H9 (cell line): Measurements from ENCODE around the gene OSBPL10. TPM values are rescaled to one million over a fixed set of nuclear protein-coding genes. Genes with fewer than 3 reads are reported as not detected.
A peak's percentile ranks its signal among the peaks of the same experiment; 100 is the strongest.

Experiments used
- DNase-seq: peaks from one replicate; pipeline ENCODE4 v3.0.0-alpha.2; 2017
- H2AFZ ChIP-seq: one replicate; pipeline ENCODE4 v1.6.1; 2013; ENCODE audit warnings: mild to moderate bottlenecking, low read length, control low read depth, moderate library complexity
- H2AK5ac ChIP-seq: 2 replicates; pipeline ENCODE4 v1.6.1; 2013; ENCODE audit warnings: low read length, control low read depth, mixed read lengths; ENCODE audit not compliant: insufficient read length
- H2BK120ac ChIP-seq: one replicate; pipeline ENCODE4 v1.6.1; 2013; ENCODE audit warnings: low read depth, mild to moderate bottlenecking, low read length, control low read depth, inconsistent platforms; ENCODE audit not compliant: poor library complexity, severe bottlenecking
- H2BK12ac ChIP-seq: 2 replicates; pipeline ENCODE4 v1.6.1; 2013; ENCODE audit warnings: low read length, control low read depth, mixed read lengths, low read depth; ENCODE audit not compliant: insufficient read length
- H2BK15ac ChIP-seq: 2 replicates; pipeline ENCODE4 v1.6.1; 2013; ENCODE audit warnings: low read depth, low read length, control low read depth
- H2BK20ac ChIP-seq: one replicate; pipeline ENCODE4 v1.6.1; 2013; ENCODE audit warnings: low read depth, mild to moderate bottlenecking, low read length, control low read depth, inconsistent platforms; ENCODE audit not compliant: poor library complexity, severe bottlenecking
- H2BK5ac ChIP-seq: 2 replicates; pipeline ENCODE4 v1.6.1; 2013; ENCODE audit warnings: low read length, control low read depth, mixed read lengths; ENCODE audit not compliant: insufficient read length
- H3K14ac ChIP-seq: 2 replicates; pipeline ENCODE4 v1.6.1; 2013; ENCODE audit warnings: low read length, control low read depth; ENCODE audit not compliant: insufficient read depth
- H3K18ac ChIP-seq: 2 replicates; pipeline ENCODE4 v1.6.1; 2013; ENCODE audit warnings: low read depth, mild to moderate bottlenecking, mixed read lengths, low read length, control low read depth; ENCODE audit not compliant: insufficient read length
- H3K23ac ChIP-seq: 2 replicates; pipeline ENCODE4 v1.6.1; 2013; ENCODE audit warnings: low read length, control low read depth, mixed read lengths, low read depth; ENCODE audit not compliant: insufficient read length
- H3K23me2 ChIP-seq: 2 replicates; pipeline ENCODE4 v1.6.1; 2013; ENCODE audit warnings: low read depth, mild to moderate bottlenecking, mixed read lengths, low read length, control low read depth; ENCODE audit not compliant: insufficient read length, poor library complexity, severe bottlenecking
- H3K27ac ChIP-seq: 2 replicates; pipeline ENCODE4 v1.5.1; 2013; ENCODE audit warnings: low read length, control low read depth, mixed read lengths, low read depth; ENCODE audit not compliant: insufficient read length
- H3K27me3 ChIP-seq: 2 replicates; pipeline ENCODE4 v1.6.1; 2013; ENCODE audit warnings: low read length, control low read depth, inconsistent platforms; ENCODE audit not compliant: insufficient read depth
- H3K4ac ChIP-seq: 2 replicates; pipeline ENCODE4 v1.6.1; 2013; ENCODE audit warnings: low read depth, mild to moderate bottlenecking, control low read depth, inconsistent platforms, low read length, moderate library complexity
- H3K4me1 ChIP-seq: 2 replicates; pipeline ENCODE4 v1.6.1; 2013; ENCODE audit warnings: low read length, control low read depth, inconsistent platforms; ENCODE audit not compliant: insufficient read depth
- H3K4me2 ChIP-seq: 2 replicates; pipeline ENCODE4 v1.6.1; 2013; ENCODE audit warnings: low read length, control low read depth, mixed read lengths; ENCODE audit not compliant: insufficient read length, insufficient read depth
- H3K56ac ChIP-seq: 2 replicates; pipeline ENCODE4 v1.6.1; 2013; ENCODE audit warnings: low read depth, mild to moderate bottlenecking, mixed read lengths, low read length, control low read depth; ENCODE audit not compliant: insufficient read length
- H3K79me1 ChIP-seq: 2 replicates; pipeline ENCODE4 v1.6.1; 2013; ENCODE audit warnings: low read depth, mild to moderate bottlenecking, moderate library complexity, low read length, control low read depth, inconsistent platforms; ENCODE audit not compliant: insufficient read depth, poor library complexity, severe bottlenecking
- H3K79me2 ChIP-seq: 2 replicates; pipeline ENCODE4 v1.6.1; 2013; ENCODE audit warnings: low read length, control low read depth, inconsistent platforms; ENCODE audit not compliant: insufficient read depth
- H3K9ac ChIP-seq: 2 replicates; pipeline ENCODE4 v1.6.1; 2013; ENCODE audit warnings: low read length, control low read depth, mixed read lengths; ENCODE audit not compliant: insufficient read length; ENCODE audit errors: extremely low read depth
- H3K9me3 ChIP-seq: one replicate; pipeline ENCODE4 v1.6.1; 2013; ENCODE audit warnings: low read depth, low read length, inconsistent platforms; ENCODE audit not compliant: control insufficient read depth
- H3T11ph ChIP-seq: one replicate; pipeline ENCODE4 v1.6.1; 2013; ENCODE audit warnings: mild to moderate bottlenecking, low read length, control low read depth, inconsistent platforms
- H4K20me1 ChIP-seq: one replicate; pipeline ENCODE4 v1.6.1; 2013; ENCODE audit not compliant: control insufficient read depth, insufficient read length, insufficient read depth
- H4K5ac ChIP-seq: 2 replicates; pipeline ENCODE4 v1.6.1; 2013; ENCODE audit warnings: low read depth, mild to moderate bottlenecking, mixed read lengths, low read length, control low read depth; ENCODE audit not compliant: insufficient read length
- H4K8ac ChIP-seq: replicated peaks from 2 replicates; pipeline ENCODE4 v1.6.1; 2013; ENCODE audit warnings: low read length, control low read depth, mixed read lengths, low read depth; ENCODE audit not compliant: insufficient read length
- H4K91ac ChIP-seq: 2 replicates; pipeline ENCODE4 v1.6.1; 2013; ENCODE audit warnings: low read depth, mild to moderate bottlenecking, moderate library complexity, mixed read lengths, low read length, control low read depth; ENCODE audit not compliant: insufficient read length
- H3K27ac Mint-ChIP-seq, 3 experiments: 2 replicates in 2 of 3; 3 replicates in 1 of 3; pipeline ENCODE4 v1.8.0; 2020 to 2021; ENCODE audit warnings: mixed read lengths in 3 of 3, mild to moderate bottlenecking in 1 of 3, moderate library complexity in 1 of 3
- H3K27me3 Mint-ChIP-seq: 2 replicates; pipeline ENCODE4 v1.8.0; 2021; ENCODE audit warnings: low read depth, mild to moderate bottlenecking, moderate library complexity, mixed read lengths
- H3K36me3 Mint-ChIP-seq, 3 experiments: 2 replicates in 2 of 3; 3 replicates in 1 of 3; pipeline ENCODE4 v1.8.0; 2020 to 2021; ENCODE audit warnings: low read depth in 3 of 3, mixed read lengths in 3 of 3; ENCODE audit not compliant: insufficient read depth in 1 of 3
- H3K4me1 Mint-ChIP-seq, 2 experiments: 2 replicates each; pipeline ENCODE4 v1.8.0; 2020; ENCODE audit warnings: mixed read lengths in 2 of 2
- H3K4me3 Mint-ChIP-seq, 2 experiments: 2 replicates in 1 of 2; 3 replicates in 1 of 2; pipeline ENCODE4 v1.8.0; 2020 to 2021; ENCODE audit warnings: mild to moderate bottlenecking in 2 of 2, mixed read lengths in 2 of 2, moderate library complexity in 1 of 2
- H3K9me3 Mint-ChIP-seq, 2 experiments: 2 replicates in 1 of 2; 3 replicates in 1 of 2; pipeline ENCODE4 v1.8.0; 2020; ENCODE audit warnings: mild to moderate bottlenecking in 2 of 2, mixed read lengths in 2 of 2, moderate library complexity in 1 of 2
- WGBS: extraction: QIAGEN DNeasy Blood & Tissue Kit; methylation state at CpG from one replicate; pipeline ENCODE4 v1.1.7; 2013; ENCODE audit warnings: missing lambda C conversion rate, low lambda C conversion rate, mixed read lengths; ENCODE audit not compliant: insufficient read length; ENCODE audit errors: extremely low coverage; 5-methylcytosine and 5-hydroxymethylcytosine counted together
- total RNA-seq: library from RNA; stranded (reverse); gene quantifications from 2 replicates; pipeline ENCODE4 v1.2.1, GENCODE V29; 2021
- TF ChIP-seq, protein P1 (sequence below): fragments of 200-600 bp; sonication (generic); conservative IDR thresholded peaks from 3 replicates; pipeline ENCODE4 v1.8.0; 2021; ENCODE audit warnings: antibody characterized with exemption, mild to moderate bottlenecking

OSBPL10 gene
- total RNA-seq, 1 experiment from 2014 or later, result 42.7 TPM

DNA sequence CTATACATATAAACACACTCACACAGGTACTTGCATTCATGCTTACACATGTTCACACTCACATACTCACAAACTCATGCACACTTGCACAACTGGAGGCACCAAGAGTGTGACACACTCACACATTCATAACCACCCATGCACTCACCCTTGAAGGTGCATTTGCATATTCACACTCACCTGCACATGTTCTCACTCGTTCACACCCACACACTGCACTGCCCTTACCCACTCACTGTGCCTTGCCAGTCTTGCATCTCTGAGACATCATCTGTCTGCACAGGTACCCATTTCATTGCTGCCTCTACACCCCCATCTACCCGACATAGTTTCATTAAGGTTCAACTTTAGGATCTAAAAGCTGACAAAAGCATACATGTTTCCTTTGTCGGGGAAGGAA, 95.8 kb downstream of the OSBPL10 start:
- H3K4me1 ChIP-seq, result peaks cover 13% of the 10 kb centered on the region
- H3T11ph ChIP-seq, result no peak overlapping the region
- no peaks in the 10 kb centered on the region for H4K20me1 ChIP-seq
- Mint-ChIP-seq H3K9me3 (no peaks in the 10 kb centered on the region), H3K36me3 (peaks cover 0 to 8% (median 5%) of the 10 kb centered on the region in 3 experiments; a peak in 3 of 7 replicates), H3K4me1 (peaks cover 21 to 24% of the 10 kb centered on the region in 2 experiments), H3K4me3 (no peak overlapping the region; a peak in 1 of 5 replicates), H3K27me3 (no peaks in the 10 kb centered on the region), H3K27ac (peak overlapping the region in 1 of 3 experiments; percentile 13; a peak in 1 of 7 replicates)
- H2BK120ac ChIP-seq, result no peak overlapping the region
- no peak for DNase-seq
- H2BK20ac ChIP-seq, result no peak overlapping the region
- H3K79me1 ChIP-seq, result peaks cover 12% of the 10 kb centered on the region
- no peak overlapping the region for H4K5ac ChIP-seq
- no peaks in the 10 kb centered on the region for H3K9me3 ChIP-seq
- H2BK12ac ChIP-seq, result no peak overlapping the region
- H3K79me2 ChIP-seq, result peaks cover 30% of the 10 kb centered on the region; the same call in 1 of the 2 replicates
- H3K4me2 ChIP-seq, result no peak overlapping the region
- no peak overlapping the region for H3K4ac ChIP-seq
- H2AK5ac ChIP-seq, result no peak overlapping the region
- no peak overlapping the region for H4K8ac ChIP-seq
- no peak overlapping the region for H3K27ac ChIP-seq
- H3K56ac ChIP-seq, result no peak overlapping the region
- H3K18ac ChIP-seq, result no peak overlapping the region
- H2BK15ac ChIP-seq, result no peak overlapping the region
- H4K91ac ChIP-seq, result no peak overlapping the region
- no peak overlapping the region for H3K9ac ChIP-seq
- no CpG with 5 or more reads among the region's 3 CpGs for WGBS
- TF ChIP-seq, protein P1, sequence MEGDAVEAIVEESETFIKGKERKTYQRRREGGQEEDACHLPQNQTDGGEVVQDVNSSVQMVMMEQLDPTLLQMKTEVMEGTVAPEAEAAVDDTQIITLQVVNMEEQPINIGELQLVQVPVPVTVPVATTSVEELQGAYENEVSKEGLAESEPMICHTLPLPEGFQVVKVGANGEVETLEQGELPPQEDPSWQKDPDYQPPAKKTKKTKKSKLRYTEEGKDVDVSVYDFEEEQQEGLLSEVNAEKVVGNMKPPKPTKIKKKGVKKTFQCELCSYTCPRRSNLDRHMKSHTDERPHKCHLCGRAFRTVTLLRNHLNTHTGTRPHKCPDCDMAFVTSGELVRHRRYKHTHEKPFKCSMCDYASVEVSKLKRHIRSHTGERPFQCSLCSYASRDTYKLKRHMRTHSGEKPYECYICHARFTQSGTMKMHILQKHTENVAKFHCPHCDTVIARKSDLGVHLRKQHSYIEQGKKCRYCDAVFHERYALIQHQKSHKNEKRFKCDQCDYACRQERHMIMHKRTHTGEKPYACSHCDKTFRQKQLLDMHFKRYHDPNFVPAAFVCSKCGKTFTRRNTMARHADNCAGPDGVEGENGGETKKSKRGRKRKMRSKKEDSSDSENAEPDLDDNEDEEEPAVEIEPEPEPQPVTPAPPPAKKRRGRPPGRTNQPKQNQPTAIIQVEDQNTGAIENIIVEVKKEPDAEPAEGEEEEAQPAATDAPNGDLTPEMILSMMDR, result no peak
- H3K14ac ChIP-seq, result no peak overlapping the region
- H3K27me3 ChIP-seq, result no peaks in the 10 kb centered on the region
- no peaks in the 10 kb centered on the region for H3K23me2 ChIP-seq
- H2BK5ac ChIP-seq, result no peak overlapping the region
- no peak overlapping the region for H3K23ac ChIP-seq
- H2AFZ ChIP-seq, result no peak overlapping the region
